Stimulated activated CD4-positive, alpha-beta T cell treated with anti-CD3 and anti-CD28 coated beads, Interleukin-15, amount 100 ng/mL, for 24 hours (primary cell): ENCODE data around the gene TSHZ2.

Experiments
- DNase-seq: peaks from one replicate; pipeline ENCODE4 v3.0.0-alpha.2; 2020

Gene TSHZ2

GRCh38 chr20:53033176-53033575 is 61.0 kb downstream of the TSHZ2 start:
- no peak for DNase-seq

GRCh38 chr20:53034899-53035298 is 62.7 kb downstream of the TSHZ2 start:
- DNase-seq: peak; percentile 23

GRCh38 chr20:53036992-53037391 is 64.8 kb downstream of the TSHZ2 start:
- DNase-seq: no peak

- no peak for DNase-seq
Observed at GRCh38 chr20:53037621-53038020, 65.5 kb downstream of the TSHZ2 start.

GRCh38 chr20:53038299-53038698 is 66.1 kb downstream of the TSHZ2 start:
- DNase-seq: no peak

GRCh38 chr20:53040693-53041589 is 68.8 kb downstream of the TSHZ2 start:
- no peak for DNase-seq

GRCh38 chr20:53042521-53042920 is 70.4 kb downstream of the TSHZ2 start:
- no peak for DNase-seq

GRCh38 chr20:53044296-53044695 is 72.1 kb downstream of the TSHZ2 start:
- DNase-seq: no peak

- DNase-seq: no peak
Observed at GRCh38 chr20:53045941-53046340, 73.8 kb downstream of the TSHZ2 start.

GRCh38 chr20:53047203-53047602 is 75.0 kb downstream of the TSHZ2 start:
- DNase-seq: no peak

GRCh38 chr20:53048387-53048786 is 76.2 kb downstream of the TSHZ2 start:
- no peak for DNase-seq

- peak; percentile 36 for DNase-seq
Observed at GRCh38 chr20:53050338-53050737, 78.2 kb downstream of the TSHZ2 start.

- no peak for DNase-seq
Observed at GRCh38 chr20:53052380-53052779, 80.2 kb downstream of the TSHZ2 start.

GRCh38 chr20:53053595-53053994 is 81.4 kb downstream of the TSHZ2 start:
- no peak for DNase-seq

- no peak for DNase-seq
Observed at GRCh38 chr20:53055367-53056067, 83.4 kb downstream of the TSHZ2 start.

- DNase-seq: no peak
Observed at GRCh38 chr20:53057579-53057978, 85.4 kb downstream of the TSHZ2 start.

GRCh38 chr20:53059848-53060247 is 87.7 kb downstream of the TSHZ2 start:
- DNase-seq: no peak

- DNase-seq: no peak
Observed at GRCh38 chr20:53061192-53062108, 89.3 kb downstream of the TSHZ2 start.

GRCh38 chr20:53064935-53065334 is 92.8 kb downstream of the TSHZ2 start:
- DNase-seq: no peak

GRCh38 chr20:53068241-53068640 is 96.1 kb downstream of the TSHZ2 start:
- DNase-seq: no peak

GRCh38 chr20:53069132-53069531 is 97.0 kb downstream of the TSHZ2 start:
- DNase-seq: no peak

- DNase-seq: no peak
Observed at GRCh38 chr20:53070224-53070623, 98.1 kb downstream of the TSHZ2 start.
